ENCODE measurements around the gene FBN2. TPM values are rescaled to one million over a fixed set of nuclear protein-coding genes. Genes with fewer than 3 reads are reported as not detected.

FBN2 gene
- total RNA-seq, 1 experiment from 2014 or later = 0.42 TPM

GRCh38 chr5:128254789-128255188 lies 283.3 kb downstream of the FBN2 start:
- H3K27ac ChIP-seq (ENCODE audit: low read depth, low read length) = no peak overlapping the region
- no peaks in the 10 kb centered on the region for H3K4me1 ChIP-seq (ENCODE audit: control insufficient read depth in 1 of 2, insufficient read depth in 2 of 2, low read length in 2 of 2)
- no peaks in the 10 kb centered on the region for H4K20me1 ChIP-seq (ENCODE audit: insufficient read depth)
- no peak overlapping the region for H3K9ac ChIP-seq (ENCODE audit: low read length)
- ATAC-seq = no peak
- no peak overlapping the region for H2AFZ ChIP-seq (ENCODE audit: low read depth, low read length, poor library complexity, severe bottlenecking)
- H3K9me3 ChIP-seq (ENCODE audit: control insufficient read depth in 1 of 2, insufficient read depth in 1 of 2, low read depth in 1 of 2, low read length in 2 of 2) = no peaks in the 10 kb centered on the region
- H3K9me2 ChIP-seq (ENCODE audit: insufficient read depth) = no peaks in the 10 kb centered on the region
- no TSS peak for BruUV-seq (replicated peaks)
- no peaks in the 10 kb centered on the region for H3K36me3 ChIP-seq (ENCODE audit: control insufficient read depth in 1 of 2, insufficient read depth in 2 of 2, low read length in 2 of 2)
- H3K79me2 ChIP-seq (ENCODE audit: insufficient read depth, low read length) = no peaks in the 10 kb centered on the region
- no peak overlapping the region for H3K4me2 ChIP-seq (ENCODE audit: low read length)
- TF ChIP-seq EGR1 (IDR thresholded peaks at IDR 0.05; ENCODE audit: low read depth) (no peak), SP1 (IDR thresholded peaks at IDR 0.05; ENCODE audit: low read depth) (no peak), SIN3A (IDR thresholded peaks at IDR 0.05; ENCODE audit: low read depth) (no peak), EZH2 (IDR thresholded peaks at IDR 0.05) (no peak), POLR2AphosphoS5 (IDR thresholded peaks at IDR 0.05; ENCODE audit: low read depth, low read length) (no peak), YY1 (IDR thresholded peaks at IDR 0.05; ENCODE audit: extremely low read depth, insufficient replicate concordance, low read depth, low read length) (no peak)
- ChIA-PET CTCF (no interaction called here), POLR2A (no interaction called here), RAD21 (ENCODE audit: low non-redundant PET in 1 of 2, low total read pairs in 2 of 2, uncharacterized antibody in 2 of 2, unreplicated experiment in 2 of 2) (no interaction called here)
- no peaks in the 10 kb centered on the region for H3K27me3 ChIP-seq (ENCODE audit: insufficient read depth, low read length)
- no peak for DNase-seq (ENCODE audit: low read depth, low spot score)
- no peak overlapping the region for H3K4me3 ChIP-seq (replicated peaks in 1 of 2; ENCODE audit: low read depth in 1 of 2, low read length in 2 of 2)
- intact Hi-C loops (cut with micrococcal nuclease) = no loop called here

- DNase-seq (ENCODE audit: low read depth, low spot score) = no peak
- intact Hi-C loops (cut with micrococcal nuclease) = no loop called here
- no peak overlapping the region for H3K4me2 ChIP-seq (ENCODE audit: low read length)
- ATAC-seq = no peak
- H3K9ac ChIP-seq (ENCODE audit: low read length) = no peak overlapping the region
- no peak overlapping the region for H3K27ac ChIP-seq (ENCODE audit: low read depth, low read length)
- no peaks in the 10 kb centered on the region for H3K9me2 ChIP-seq (ENCODE audit: insufficient read depth)
- ChIA-PET RAD21 (ENCODE audit: low non-redundant PET in 1 of 2, low total read pairs in 2 of 2, uncharacterized antibody in 2 of 2, unreplicated experiment in 2 of 2) (interaction anchor here in 1 of 2 experiments (0.6 kb wide), 1 partner anchor 390 kb away, joined by 3 read pairs; no protein-coding TSS in a partner anchor), POLR2A (no interaction called here), CTCF (no interaction called here)
- H3K27me3 ChIP-seq (ENCODE audit: insufficient read depth, low read length) = no peaks in the 10 kb centered on the region
- no peak overlapping the region for H2AFZ ChIP-seq (ENCODE audit: low read depth, low read length, poor library complexity, severe bottlenecking)
- H4K20me1 ChIP-seq (ENCODE audit: insufficient read depth) = no peaks in the 10 kb centered on the region
- no peaks in the 10 kb centered on the region for H3K9me3 ChIP-seq (ENCODE audit: control insufficient read depth in 1 of 2, insufficient read depth in 1 of 2, low read depth in 1 of 2, low read length in 2 of 2)
- no peaks in the 10 kb centered on the region for H3K36me3 ChIP-seq (ENCODE audit: control insufficient read depth in 1 of 2, insufficient read depth in 2 of 2, low read length in 2 of 2)
- no TSS peak for BruUV-seq (replicated peaks)
- no peak overlapping the region for H3K4me3 ChIP-seq (replicated peaks in 1 of 2; ENCODE audit: low read depth in 1 of 2, low read length in 2 of 2)
- no peaks in the 10 kb centered on the region for H3K4me1 ChIP-seq (ENCODE audit: control insufficient read depth in 1 of 2, insufficient read depth in 2 of 2, low read length in 2 of 2)
- H3K79me2 ChIP-seq (ENCODE audit: insufficient read depth, low read length) = no peaks in the 10 kb centered on the region
- no peak for TF ChIP-seq SIN3A (IDR thresholded peaks at IDR 0.05; ENCODE audit: low read depth)
- TF ChIP-seq EGR1 (IDR thresholded peaks at IDR 0.05; ENCODE audit: low read depth) = no peak
- no peak for TF ChIP-seq ZFX (IDR thresholded peaks at IDR 0.05)
- no peak for TF ChIP-seq POLR2AphosphoS5 (IDR thresholded peaks at IDR 0.05; ENCODE audit: low read depth, low read length)
- TF ChIP-seq POLR2A (IDR thresholded peaks at IDR 0.05; ENCODE audit: borderline replicate concordance, extremely low read depth, insufficient read depth, insufficient read length) = no peak
- no peak for TF ChIP-seq CEBPB (IDR thresholded peaks at IDR 0.05; ENCODE audit: low read depth)
- no peak for TF ChIP-seq MAX (IDR thresholded peaks at IDR 0.05)
- TF ChIP-seq SP1 (IDR thresholded peaks at IDR 0.05; ENCODE audit: low read depth) = no peak
- no peak for TF ChIP-seq ZNF274 (IDR thresholded peaks at IDR 0.05; ENCODE audit: low read depth, low read length)
- no peak for TF ChIP-seq FOSL1 (IDR thresholded peaks at IDR 0.05; ENCODE audit: low read depth)
- no peak for TF ChIP-seq RAD21 (IDR thresholded peaks at IDR 0.05; ENCODE audit: low read depth)
- TF ChIP-seq EZH2phosphoT487 (IDR thresholded peaks at IDR 0.05; ENCODE audit: borderline replicate concordance) = no peak
- no peak for TF ChIP-seq EZH2 (IDR thresholded peaks at IDR 0.05)
- TF ChIP-seq JUND (IDR thresholded peaks at IDR 0.05) = no peak
- TF ChIP-seq CBX3 (IDR thresholded peaks at IDR 0.05; ENCODE audit: low read depth) = no peak
- TF ChIP-seq REST (IDR thresholded peaks at IDR 0.05; ENCODE audit: low read depth) = no peak
Measured at GRCh38 chr5:128253880-128254279, 284.2 kb downstream of the FBN2 start.
